CD4-positive, alpha-beta T cell treated with Interferon alpha-2 for 1 hour (primary cell): ENCODE data around the gene ACP3.

Experiments used
- DNase-seq, 2 donors: peaks; one replicate each; pipeline ENCODE4 v3.0.0-alpha.2; 2020 to 2022

Gene ACP3

DNA sequence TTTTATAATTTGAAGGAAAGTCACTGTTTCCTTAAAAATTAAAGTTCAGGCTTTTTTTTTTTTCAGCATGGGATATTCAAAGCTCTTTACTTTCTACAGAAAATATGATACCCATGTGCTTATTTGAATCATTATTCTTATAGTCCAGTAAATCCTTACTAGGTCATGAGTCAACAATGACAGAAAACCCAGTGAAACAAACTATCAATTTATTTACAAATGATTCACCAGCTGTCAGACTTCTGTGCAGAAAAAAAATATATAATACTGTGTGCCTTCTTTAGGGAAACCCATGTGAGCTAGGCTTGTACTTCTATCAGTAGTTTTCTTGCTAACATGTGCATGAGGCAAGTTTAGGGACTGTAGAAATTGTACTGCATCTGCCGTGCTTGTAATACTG, 1.2 kb downstream of the ACP3 start:
- no peak for DNase-seq

DNA sequence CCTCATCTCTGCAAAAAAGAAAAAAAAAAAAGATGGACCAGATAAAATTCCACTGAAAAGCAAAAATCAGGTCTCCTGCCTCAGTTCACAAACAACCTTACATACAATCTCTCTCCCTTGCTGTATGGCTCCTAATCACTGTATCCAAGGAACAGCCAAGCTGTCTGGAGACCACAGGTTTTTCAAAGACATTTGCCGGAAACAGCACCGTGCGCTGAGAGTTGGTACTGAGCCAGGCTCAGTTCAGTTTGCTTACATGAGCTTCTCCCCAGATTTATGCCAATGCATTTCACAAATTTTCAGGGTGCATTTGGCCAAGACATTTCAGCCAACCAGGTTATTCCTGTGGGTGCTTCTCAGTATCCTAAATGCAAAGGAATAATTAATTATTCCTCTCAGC, 4.1 kb downstream of the ACP3 start:
- DNase-seq, result no peak

DNA sequence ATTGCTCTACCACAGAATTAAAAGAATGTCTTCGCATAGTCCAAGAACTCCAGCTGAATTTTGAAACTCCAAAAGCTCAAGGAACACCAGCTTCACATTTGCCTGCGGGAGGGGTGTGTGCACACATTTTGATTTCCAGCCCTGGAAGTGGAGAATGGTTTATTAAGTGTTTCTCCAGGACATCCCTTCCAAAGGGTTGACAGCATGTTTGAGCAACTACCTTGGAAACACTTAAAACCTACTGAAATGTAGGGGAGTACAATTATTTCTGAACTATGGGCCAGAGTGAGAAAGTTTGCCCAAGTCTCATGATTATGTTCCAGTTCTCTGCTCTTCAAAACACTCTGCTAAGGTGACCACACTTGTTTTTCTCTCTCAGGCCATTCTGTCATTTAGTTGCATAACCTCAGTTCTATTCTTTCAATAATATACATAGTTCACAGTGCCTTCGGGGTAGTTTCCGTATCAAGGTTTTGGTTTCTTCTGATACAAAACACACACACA, 7.9 kb downstream of the ACP3 start:
- no peak for DNase-seq

DNA sequence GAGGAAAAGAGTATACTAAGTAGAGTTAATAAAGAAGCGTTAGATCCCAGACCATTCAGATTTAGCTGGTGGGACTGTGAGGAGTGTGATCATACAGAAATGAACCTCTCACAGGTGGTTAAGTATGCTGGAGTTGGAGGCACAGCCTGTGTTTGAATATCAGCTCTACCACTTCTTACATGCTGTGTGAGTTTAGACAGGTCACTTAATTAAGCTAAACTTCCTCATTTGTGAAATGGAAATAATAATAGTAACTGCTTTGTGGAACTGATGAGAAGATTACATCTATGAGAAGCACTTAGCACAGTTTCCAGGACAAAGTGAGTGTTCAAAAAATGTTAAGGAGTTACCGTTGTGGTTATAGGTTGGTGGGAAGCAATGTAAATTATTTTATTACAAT, 8.4 kb downstream of the ACP3 start:
- no peak for DNase-seq

DNA sequence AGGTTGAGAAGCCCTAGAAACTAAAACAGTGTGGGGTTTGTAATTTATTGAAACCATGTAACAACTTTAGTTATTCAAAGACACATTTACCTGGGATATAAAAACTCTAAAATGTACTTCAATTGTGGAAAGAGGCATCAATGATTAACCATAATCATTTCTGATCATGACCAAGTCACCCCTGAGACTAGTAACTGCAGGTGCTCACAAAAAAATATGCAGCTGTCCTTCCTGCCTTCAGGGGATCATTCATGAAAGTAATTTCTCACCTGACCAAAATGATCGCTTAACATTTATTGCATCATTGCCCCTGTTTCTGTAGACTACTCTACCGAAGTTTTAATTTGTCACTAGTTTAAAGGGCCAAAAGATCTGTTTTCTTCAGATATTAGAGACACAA, 9.0 kb downstream of the ACP3 start:
- DNase-seq, result no peak

DNA sequence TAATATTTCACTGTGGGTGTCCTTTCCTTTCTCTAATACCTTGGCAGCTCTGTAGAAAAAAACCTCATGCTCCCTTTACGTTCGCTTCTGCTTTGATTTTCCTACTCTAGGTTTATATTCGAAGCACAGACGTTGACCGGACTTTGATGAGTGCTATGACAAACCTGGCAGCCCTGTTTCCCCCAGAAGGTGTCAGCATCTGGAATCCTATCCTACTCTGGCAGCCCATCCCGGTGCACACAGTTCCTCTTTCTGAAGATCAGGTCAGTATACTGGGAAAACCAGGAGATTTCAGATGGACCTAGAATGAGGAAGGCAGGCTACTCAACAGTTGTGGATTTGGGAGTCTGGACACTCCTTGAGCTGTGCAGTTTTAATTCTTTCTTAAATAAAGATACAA, 14.9 kb downstream of the ACP3 start:
- DNase-seq, result no peak

DNA sequence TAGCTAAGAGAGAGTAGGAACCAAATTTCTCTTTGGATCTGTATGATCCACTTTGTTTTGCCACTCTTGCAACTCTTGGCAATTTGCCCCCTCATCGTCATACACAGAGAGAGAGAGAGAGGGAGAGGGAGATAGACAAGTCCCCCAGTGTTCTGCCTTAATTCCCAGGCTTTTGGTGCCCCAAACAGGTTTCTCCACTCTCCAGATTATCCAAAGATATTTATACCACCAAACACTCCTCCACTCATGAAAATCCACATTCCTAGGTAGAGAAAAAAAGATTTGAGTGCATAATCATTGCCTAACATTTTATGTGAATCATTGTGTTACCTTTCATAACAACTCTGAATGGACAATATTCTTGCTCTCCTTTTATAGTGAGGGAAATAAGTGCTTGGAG, 15.3 kb downstream of the ACP3 start:
- no peak for DNase-seq

DNA sequence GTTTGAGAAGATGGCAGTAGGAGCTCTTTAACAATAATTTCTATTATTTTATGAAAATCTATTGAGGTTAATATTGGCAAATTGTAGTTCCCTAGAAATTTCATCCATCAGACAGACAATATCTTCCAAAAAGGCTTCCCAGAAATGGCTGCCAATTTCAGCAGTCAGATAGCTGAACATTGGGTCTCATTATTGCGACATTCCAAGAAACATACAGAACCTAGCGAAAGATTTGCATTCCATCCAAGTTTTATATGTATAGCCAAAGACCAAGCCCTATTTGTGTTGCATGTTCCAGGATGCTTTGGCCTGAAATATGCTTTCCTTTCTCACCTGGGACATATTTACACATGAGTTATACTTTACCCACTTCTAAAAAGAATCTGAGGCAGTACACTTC, 24.5 kb downstream of the ACP3 start:
- DNase-seq, result no peak

DNA sequence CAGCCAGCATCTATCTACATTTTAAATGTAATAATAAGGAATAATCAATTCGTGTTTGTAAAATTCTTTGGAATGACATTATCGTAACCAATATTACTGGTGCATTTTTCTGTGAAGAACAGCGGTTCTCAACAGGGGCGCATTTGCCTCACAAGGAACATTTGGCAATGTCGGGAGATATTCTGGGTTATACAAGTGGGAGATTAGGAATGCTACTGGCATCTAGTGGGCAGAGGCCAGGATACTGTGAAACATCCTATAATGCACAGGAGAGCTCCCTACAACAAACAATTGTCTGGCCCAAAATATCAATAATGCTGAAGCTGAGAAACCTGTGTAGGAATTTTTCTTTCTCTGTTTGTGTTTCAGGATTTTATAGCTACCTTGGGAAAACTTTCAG, 25.0 kb downstream of the ACP3 start:
- DNase-seq, result no peak

DNA sequence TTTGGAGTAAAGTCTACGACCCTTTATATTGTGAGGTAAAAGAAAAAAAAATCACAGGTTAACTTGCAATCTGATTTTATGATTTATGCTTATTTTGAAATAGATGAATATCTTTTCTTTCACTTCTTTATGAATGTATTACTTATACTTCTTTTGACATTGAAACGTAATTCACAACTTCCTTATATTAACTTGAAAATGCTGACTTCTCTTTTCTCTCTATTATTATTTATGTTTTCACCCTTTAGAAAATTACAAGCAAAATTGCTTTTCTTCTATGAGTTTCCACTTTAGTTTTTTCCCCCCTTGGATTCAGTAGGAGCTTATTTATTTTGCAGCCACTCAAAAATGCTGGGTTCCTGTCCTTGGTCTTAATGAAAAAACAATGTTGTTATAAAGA, 25.4 kb downstream of the ACP3 start:
- DNase-seq, result no peak

DNA sequence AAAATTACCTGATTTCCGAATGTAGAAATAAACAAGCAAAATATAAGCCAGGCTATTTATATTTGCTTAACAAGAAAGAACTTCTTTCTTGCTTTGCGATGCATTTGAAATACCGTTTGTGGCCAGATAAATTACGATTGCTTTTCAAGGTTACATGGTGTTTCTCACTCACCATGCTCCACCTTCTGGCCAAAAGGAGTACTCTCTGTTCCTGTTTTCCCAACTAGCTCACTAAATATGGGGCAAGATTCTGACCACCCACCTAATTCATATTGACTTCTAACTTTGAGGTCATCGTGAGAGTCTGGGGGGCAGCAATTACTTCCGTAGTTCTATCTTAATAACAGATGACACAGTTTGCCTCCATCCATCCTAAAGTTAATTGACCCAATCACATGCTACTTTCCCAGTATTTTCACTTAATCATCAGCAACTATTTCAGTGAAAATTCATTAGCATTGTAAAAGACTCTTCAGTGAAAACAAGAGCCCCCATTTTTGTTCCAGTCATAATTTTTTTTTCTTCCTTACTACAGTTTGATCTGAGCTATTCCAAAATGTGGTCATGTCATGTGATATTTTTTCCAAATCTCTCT, 25.9 kb downstream of the ACP3 start:
- peak; percentile 10 to 36 for DNase-seq

DNA sequence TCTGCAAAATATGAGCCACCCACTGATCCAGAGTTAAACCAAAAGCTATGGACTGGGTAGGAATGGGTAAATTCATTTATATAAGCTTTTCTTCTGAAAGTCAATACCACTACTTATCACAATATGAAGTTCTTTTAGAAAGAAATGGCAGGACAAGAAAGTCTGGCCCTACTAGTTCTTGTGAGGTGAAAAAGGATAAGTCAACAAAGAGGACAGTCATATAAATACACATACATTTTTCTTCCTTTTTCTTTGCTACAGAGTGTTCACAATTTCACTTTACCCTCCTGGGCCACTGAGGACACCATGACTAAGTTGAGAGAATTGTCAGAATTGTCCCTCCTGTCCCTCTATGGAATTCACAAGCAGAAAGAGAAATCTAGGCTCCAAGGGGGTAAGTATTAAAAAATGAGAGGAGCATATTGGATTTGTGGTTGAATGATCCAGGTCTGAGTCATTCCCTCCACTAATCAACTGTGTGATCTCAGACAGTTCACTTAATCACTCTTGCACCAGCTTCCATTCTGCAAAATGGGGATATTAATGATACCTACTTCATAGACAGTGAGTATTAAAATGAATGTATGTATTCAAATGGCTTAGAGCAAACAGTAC, 27.6 kb downstream of the ACP3 start:
- no peak for DNase-seq

DNA sequence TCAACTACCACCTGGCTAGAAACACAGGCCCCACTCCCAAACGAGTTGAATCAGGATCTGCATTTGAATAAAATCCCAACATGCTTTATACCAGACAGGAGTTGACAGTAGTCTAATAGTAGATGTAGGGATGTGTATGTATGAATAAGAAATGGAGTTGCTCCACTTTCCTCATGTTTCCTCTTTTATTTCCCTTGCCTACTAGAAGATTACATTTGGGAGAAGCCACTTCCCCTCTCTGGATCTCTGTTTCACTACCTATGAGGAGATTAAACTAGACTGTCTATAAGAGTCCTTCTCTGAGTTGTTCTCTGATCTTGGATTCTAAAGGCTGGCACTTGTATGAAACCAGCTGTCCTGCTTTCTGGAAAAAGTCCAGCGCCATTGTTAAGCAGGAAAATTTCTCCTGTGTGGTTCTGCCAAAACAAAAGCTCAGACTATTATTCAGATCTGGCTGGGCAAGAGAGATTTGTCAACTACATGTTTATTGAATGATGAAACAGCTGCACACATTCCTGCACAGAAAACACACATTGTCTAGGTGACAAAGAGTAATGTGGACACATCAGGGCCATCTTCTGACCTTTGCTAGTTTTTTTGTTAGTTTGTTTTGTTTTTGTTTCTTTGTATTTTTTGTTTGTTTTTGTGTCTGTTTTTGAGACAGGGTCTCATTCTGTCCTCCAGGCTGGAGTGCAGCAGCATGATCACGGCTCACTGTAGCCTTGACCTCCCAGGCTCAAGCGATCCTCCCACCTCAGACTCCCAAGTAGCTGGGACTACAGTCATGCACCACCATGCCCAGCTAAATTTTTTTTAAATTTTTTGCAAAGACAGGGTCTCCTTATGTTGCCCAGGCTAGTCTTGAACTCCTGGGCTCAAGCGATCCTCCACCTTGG, 29.9 kb downstream of the ACP3 start:
- DNase-seq, result no peak

DNA sequence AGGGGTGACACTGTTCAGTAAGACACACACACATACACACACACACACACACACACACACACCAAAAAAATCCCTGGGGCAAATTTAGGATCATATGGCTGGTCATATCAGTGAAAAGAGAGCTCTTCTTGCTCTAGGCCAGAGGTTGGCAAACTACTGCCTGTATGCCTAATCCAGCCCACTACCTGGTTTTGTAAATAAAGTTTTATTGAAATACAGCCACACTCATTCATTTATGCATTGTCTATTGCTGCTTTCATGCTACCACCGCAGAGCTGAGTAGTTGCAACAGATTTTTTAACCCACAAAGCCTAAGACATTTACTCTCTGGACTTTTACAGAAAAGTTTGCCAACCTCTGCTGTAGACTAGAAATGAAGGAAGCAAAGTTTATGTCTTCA, 30.6 kb downstream of the ACP3 start:
- no peak for DNase-seq

DNA sequence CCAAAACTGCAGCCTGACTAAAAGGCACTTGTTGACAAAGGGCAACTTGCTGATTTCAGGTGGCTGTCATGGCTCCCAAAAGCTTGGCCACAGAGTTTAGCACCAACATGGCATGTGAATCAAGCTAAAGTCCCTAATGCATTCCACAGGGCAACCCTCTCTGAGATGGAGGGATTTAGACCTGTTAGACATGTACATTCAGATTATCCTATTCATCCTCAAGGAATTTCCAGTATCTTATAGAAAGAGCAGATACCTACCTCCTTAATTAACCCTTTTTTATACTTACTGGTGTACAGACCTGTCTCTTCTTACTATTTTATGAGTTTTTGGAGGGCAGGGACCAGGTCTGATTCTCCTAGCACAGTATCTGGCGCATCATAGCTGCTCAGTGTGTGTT, 31.3 kb downstream of the ACP3 start:
- DNase-seq, result no peak

DNA sequence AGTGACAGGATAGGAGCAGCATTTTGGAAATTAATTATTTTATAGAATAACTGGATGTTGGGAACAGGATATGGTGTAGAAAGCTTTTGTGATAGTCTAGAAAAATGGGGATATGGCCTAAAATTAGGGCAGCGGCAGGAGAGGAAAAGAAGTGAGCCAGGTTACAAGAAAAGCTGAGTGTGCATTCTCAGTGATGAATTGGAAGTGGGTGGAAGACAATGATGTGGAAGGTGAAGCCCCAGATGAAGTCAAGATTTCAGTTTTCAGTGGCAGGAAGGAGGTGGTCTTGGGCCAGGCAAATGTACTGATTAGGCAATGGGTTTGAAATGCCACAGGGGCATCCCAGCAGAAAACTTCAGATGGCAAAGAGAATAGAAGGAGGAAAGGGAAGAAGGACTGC, 33.6 kb downstream of the ACP3 start:
- no peak for DNase-seq

DNA sequence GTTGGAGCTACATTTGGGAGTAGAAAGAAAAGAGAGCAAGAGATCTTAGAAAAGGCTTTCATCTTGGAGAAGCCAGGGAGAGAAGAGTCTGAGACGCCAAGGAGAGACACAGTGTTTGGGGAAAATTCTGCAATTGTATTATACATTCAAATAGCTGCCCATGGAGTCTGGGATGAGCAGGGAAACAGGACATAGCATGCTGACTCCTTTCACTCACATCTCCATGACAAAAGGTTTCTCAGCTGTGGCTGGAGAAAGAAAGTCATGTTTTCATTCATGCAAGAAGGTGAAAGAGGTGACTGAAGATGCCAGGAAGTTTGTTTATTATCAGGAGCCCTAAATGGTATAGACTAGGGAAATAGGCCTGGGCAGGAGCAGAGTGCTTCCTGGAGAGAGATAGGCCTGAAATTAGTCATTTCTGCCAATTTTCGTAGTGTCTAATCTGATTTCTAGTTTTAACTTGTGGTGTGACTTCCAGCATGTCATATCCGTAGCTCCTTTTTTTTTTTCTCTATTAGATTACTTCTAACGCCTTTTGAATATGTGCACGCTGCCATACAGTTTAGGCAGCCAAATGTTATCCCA, 34.1 kb downstream of the ACP3 start:
- DNase-seq, result no peak

DNA sequence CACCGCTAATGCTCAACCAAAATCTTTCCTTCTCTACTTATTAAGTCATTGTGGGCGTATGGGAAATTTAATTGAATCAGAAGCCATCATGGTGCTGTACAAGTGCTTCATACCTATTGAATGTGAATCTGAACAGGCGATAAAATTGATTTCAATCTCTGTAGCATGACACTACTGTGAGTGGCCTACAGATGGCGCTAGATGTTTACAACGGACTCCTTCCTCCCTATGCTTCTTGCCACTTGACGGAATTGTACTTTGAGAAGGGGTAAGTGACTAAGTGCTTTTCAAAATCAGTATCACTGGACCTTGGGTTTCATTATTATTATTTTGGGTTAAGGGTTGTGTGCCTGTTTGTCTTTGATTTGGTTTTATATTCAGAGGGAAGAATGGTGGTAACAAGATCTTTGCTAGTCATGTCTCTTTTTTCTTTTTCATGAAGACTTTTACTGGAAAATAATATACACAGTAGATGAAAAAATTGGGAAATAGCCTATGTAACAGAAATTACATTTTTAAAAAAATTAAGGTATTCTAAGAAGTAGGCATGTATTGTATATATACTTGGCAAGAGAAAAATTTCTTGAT, 35.4 kb downstream of the ACP3 start:
- DNase-seq, result peak; percentile 46 to 71

DNA sequence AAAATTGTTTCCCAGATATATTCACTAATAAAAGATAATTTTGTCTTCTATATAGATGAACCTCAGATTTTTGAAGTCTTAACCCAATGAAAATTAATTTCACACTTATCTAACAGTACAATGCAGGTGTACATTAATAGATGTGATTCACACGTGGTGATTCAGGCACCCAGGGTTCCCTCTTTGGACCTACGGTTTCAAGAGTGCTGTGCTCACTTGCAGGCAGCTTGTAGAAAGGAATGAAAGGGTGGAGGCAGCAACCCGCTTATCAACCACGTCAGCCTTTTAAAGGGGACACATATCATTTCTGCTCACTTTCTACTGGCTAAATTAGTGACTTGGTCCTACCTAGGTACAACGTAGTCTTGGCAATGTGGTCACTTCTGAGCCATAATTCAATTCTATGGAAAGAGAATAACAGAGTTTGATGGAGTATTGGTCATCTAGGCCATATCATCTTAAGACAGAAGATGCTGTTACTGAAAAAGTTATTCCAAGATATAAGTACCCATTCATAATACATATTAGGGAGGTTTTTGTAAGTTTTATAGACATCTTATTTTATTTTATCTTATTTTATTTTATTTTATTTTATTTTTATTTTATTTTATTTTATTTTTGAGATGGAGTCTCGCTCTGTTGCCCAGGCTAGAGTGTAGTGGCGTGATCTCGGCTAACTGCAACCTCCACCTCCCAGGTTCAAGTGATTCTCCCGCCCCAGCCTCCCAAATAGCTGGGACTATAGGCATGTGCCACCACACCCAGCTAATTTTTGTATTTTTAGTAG, 37.9 kb downstream of the ACP3 start:
- no peak for DNase-seq

DNA sequence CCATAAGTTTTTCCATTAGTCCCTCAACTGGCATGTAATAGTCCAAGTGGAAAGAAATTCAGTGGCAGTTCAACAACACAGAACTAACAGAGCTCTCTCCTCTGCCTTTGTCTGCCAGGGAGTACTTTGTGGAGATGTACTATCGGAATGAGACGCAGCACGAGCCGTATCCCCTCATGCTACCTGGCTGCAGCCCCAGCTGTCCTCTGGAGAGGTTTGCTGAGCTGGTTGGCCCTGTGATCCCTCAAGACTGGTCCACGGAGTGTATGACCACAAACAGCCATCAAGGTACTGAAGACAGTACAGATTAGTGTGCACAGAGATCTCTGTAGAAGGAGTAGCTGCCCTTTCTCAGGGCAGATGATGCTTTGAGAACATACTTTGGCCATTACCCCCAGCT, 39.4 kb downstream of the ACP3 start:
- no peak for DNase-seq

DNA sequence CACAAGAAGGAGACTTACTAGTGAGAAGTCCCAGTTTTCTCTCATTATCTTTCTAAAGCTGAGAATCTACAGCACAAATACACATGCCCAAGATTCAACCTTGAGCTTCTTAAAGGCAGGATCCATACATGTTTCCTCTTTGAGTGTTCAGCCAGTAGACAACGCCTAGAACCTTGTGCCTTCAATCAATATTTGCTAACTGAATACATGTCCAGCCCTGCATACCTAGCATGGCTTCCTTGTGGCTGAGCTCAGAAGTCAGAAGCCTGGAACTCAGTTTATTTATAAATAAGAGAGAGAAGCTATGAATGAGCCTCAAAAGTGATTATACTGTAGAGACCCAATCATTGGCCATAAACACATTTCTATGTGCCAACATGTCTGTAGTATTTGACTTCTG, 43.5 kb downstream of the ACP3 start:
- no peak for DNase-seq

DNA sequence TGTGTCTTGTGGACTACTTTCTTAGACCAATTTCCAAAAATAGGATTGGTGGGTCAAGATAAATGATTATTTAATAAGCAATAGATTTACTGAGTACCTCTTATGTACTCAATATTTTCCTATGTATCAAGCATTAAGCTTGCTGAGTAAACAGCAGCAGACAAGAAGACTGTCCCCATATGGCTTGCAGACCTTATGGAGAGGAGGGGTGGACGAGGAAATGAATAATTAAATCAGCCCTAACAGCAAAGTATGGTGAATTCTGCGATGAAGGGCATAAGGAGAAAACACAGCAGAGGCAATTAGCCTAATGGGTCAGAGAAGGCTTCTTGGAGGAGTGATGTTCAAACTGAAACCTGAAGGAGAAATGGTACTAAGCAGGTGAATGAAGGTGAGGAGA, 45.1 kb downstream of the ACP3 start:
- DNase-seq, result no peak

DNA sequence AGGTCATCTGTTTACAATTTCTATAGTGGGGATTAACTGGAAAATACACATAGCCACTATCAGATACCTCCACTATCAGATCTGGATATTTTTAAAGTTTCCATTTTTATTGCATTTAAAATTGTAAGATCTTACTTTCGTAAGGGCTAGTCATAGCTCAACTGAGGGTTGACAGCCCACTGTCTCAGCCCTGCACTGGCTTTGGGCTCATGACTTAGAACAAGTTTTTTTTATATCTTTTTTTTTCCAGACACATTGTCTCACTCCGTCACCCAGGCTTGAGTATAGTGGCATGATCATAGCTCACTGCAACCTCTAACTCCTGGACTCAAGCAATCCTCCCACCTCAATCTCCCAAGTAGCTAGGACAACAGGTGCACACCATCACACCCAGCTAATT, 51.3 kb downstream of the ACP3 start:
- no peak for DNase-seq
